HG03558 (cell line): ENCODE measurements around the gene DLL3.

Experiments
- ATAC-seq: cut with Tn5 transposase; IDR thresholded peaks from one replicate; pipeline ENCODE4 v1.9.1; 2021; ENCODE audit warnings: moderate number of reproducible peaks; ENCODE audit not compliant: unreplicated experiment; ENCODE audit errors: extremely low read depth

DLL3 gene

DNA sequence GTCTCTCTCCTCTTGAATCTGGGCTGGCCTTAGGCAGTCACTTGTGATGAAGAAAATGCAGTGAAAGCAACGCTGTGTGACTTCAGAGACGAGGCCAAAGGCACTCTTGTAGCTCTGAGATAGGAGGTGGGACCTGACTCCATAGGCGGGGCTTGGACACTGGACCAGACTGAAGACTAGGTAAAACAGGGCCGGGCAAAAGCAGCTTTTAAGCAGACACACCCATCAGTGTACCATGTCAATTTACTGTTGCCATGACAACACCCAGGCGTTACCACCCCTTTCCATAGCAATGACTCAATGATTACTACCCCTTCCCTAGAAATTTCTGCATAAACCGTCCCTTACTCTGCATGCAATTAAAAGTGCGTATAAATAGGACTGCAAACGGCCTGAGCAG is 47.9 kb downstream of the DLL3 start:
- ATAC-seq: no peak

DNA sequence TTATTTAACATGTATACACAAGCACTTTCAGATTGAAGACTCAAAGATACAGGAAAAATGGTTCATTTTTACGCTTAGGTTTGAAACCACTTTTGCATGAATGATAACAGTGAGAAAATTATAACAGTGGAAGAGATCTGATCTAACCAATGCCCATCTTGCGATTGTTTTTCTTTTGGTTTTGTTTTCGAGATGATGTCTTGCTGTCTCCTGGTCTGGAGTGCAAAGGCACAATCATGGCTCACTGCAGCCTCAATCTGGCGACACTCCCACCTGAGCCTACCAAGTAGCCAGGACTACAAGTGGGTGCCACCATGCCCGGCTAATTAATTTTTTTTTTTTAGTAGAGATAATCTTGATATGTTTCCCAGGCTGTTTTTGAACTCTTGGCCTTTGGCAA is 51.5 kb downstream of the DLL3 start:
- ATAC-seq: no peak

DNA sequence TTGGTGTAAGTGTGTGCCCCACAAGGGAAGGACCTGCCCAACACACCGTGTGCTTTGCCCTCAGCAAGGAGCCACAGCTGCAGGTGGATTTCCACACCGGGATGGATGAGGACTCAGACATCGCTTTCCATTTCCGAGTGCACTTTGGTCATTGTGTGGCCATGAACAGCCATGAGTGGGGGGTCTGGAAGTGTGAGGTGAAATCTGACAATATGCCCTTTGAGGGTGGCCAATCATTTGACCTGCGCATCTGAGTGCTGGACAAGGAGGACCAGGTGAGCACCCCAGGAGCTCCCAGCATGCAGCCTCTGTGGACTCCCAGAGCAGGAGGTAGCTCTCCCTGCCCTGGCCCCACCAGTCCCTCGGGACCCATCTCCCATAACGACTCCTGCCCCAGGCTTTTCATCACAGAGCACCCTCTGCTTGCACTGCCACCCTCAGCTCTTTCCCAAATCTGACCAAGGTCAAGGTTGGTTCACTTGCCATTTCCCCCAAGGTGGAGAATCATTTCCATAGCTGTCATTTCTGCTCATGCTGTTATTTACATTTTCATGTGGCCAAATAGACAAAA is 54.4 kb downstream of the DLL3 start:
- no peak for ATAC-seq

DNA sequence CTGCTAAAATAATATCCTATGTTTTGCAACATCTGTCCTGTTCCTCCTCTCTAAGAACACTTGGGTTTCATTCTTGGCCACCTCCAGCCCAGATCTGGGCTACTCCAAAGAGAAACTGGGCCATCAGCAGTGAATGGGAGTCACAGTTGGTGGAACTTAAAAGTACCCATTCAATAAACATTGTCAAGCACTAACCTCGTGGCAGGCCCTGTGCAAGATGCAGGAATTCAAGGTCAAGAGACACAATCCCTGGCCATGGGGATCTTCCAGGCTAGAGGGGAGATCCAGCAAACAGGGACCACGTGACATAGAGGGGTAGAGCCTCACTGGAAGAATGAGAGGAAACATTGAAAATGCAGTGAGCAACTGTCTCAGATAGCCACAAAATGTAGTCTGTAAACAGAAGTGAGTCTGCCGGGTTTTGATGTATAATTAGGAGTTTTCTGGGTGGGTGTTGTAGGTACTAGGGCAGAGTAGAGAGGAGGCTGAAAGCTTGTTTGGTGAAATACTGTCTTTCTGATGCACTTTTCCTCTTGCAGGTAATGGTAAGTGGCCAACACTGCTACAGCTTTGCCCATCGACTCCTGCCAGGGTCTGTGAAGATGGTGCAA is 56.1 kb downstream of the DLL3 start:
- no peak for ATAC-seq

DNA sequence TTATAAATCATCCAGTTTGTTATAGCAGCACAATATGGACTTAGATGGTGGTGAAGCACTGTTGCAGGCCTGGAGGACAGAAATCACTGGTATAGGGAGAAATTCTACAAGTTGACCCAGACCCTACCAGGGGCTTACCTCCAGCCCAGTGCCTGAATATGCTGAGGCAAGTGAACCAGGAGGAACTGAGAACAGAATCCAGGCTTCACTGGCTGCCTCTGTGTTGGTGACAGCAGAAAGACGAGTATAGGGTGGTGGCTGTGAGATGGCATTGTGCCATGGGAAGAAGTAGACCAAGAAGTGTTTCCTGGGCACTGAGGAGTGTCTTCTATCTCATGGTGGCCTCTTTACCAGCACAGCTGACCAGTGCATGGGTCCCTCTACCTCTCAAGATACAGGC is 57.1 kb downstream of the DLL3 start:
- ATAC-seq: no peak
